GM18526 (cell line): ENCODE data around the gene DGAT2.

Experiments
- POLR2A ChIP-seq: IDR thresholded peaks from 3 replicates; pipeline ENCODE4 v1.6.1; 2011; ENCODE audit not compliant: insufficient read length; ENCODE audit errors: extremely low read depth

The DGAT2 gene

DNA sequence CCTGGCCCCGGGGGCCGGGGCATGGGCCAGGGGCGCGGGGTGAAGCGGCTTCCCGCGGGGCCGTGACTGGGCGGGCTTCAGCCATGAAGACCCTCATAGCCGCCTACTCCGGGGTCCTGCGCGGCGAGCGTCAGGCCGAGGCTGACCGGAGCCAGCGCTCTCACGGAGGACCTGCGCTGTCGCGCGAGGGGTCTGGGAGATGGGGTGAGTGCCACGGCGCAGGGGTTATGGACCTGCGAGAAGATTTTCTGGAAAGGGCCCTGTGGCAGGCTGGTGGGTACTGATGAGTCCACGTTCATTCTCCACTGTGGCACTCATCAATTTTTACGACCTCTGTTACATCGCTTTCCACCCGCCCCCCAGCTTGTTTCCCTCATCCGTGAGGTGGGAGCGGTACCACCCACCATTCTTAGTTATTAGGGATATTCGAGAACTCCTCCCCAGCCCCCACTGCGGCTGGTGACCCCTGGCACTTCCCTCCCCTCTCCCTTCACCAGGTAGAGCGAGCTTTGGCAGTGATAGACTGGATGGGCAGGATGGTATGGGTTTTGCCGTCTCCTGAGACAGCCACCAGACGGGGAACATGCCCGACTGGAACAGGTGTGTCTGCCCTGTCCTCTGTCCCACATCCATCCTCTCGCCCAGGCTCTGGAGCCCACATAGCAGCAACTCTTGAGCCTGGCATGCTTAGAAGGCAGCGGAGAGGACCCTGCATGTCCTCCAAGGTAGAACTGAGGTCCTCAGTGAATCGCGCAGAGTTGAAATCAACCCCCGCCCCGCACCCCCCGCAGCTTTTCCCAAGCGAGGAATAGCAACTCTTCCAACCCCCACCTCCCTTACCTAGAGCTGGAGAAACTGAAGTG is 562 bp downstream of the DGAT2 start:
- no peak for TF ChIP-seq POLR2A

GRCh38 chr11:75770102-75770501 is 1.5 kb downstream of the DGAT2 start:
- no peak for TF ChIP-seq POLR2A

DNA sequence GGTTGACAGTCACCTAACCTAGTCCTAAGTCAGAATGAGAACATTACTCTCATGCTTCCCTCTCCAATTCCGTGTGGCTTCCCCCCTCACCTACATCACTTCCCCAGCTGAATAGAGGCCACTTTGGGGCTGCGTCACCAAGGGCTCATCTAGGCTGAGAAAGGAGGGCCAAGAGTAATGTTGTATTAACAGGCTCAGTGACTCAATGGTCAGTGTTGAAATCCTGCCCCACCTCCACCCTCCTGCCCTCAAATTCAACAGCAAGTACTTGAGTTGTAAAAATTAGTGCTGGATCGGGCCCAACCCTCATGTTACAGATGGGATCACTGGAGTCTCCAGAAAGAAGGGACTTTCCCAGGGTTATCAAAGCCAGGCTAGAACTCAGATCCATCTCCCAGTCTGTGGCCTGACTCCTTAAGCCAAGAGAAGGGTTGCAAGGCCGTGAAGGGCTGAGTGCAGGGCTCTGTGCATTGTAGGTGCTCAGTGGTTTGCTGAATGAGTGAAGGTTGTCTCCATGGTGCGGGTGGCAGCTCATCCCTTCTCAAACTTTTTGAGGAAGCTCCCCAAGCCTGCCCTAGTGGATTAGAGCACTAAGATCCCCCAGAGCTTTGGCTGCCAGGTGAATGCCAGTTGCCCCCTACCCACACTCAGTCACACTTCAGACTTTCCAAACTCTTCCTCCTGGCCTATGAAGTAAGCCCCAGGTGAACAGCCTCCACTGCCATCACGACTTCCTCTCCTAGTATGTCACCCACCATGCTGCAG is 3.2 kb downstream of the DGAT2 start:
- no peak for TF ChIP-seq POLR2A

- no peak for TF ChIP-seq POLR2A
Observed at GRCh38 chr11:75773595-75774353, 5.2 kb downstream of the DGAT2 start.

DNA sequence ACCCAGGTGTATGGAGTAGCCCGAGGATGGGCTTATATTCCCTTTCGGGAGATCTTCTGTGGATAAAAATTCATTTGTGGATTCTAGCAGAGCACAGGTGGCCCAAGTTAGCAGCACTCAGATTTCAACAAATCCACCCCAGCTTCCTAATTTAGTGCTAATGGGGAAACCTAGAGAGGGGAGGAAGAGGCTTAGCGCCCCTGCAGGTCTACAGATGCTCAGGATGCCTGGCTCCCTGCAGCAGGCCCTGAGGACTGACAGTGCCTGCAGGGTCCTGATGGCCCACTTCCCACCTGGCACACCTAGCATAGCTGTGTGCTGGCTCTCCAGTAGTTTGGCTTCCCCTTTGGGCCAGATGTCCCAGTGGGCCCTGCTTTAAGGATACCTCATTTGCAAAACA is 6.5 kb downstream of the DGAT2 start:
- TF ChIP-seq POLR2A = no peak

DNA sequence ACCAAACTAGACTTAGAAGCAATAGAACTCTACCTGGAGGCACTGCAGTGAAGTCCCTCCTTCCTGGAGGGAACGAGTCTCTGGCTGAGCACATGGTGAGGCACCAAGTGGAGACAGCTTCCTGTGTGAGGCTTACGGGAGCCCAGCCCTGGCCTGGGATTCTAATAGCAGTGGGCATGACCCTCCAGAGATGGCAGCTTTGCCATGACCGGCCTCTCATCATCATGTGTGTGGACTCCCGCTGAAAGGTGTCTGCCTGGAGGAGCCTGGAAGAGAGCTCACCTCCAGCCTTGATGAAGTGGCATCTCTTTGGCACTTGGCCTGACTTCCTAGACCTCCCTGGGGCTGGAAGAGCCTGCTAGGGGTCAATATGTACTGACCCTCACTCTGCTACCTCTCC is 8.0 kb downstream of the DGAT2 start:
- no peak for TF ChIP-seq POLR2A

DNA sequence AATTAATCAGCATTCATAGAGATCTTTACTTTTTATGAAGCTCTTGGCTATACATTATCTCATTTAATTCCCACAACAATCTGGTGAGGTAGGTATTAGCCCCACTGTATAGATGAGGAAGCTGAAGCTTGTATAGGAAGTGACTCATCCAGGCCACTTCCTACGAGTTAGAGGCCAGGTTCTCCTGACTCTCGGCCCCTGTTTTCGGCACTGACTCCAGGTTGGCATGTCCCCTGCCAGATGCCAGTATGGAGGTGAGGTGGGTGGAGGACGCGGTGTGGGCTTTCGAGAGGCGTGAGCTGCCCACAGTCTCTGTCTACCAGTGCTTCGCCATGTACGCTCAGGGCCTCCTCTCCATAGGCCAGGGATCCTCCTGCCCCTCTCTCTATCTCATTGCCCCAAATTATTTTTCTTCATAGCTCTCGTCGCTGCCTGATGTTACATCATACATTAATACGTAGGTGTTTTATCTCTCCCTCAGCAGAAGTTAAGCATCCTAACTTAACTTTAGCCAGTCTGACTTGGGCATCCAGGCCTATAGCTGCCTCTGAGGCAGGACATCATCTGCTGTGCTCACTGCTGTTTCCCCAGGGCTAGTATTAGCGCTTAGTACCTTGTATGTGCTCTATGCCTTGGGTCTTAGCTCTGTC is 9.0 kb downstream of the DGAT2 start:
- TF ChIP-seq POLR2A = no peak

DNA sequence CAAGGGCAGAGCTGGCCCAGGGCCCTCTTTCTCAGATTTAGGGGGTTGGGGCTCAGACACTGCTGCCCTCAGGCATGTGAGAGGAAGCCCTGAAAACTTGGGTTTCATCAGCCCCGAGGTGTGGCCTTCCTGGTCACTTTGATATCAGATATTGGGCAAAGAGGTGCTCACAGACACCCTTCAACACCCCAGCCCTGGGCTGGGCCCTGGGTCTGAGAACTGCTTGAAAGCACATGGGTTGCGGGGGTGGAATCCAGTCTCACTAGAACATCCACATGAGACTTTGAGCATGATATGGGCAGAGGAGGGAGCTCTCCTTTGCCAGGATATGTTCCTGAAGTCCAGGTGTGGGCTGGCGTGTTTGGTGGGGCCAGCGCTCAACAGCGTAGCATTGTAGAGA is 10.4 kb downstream of the DGAT2 start:
- TF ChIP-seq POLR2A = no peak

DNA sequence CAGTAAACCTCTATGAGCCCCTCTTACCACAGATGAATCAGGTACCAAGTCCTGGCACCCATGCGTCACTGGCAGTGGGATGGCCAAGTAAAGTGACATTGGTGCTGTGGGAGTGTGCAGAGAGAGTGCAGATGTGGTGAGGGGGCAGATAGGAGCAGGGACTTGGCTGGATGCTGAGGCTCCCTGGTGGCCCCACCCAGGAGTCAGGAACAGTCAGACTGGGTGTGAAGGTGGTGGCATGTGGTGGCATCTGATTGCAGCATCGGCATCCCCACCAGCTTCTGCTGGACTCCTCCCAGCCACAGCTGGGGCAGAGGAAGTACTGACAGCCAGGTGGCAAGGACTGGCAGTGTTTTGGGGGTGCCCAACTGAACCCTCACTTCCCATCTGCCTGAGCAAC is 11.4 kb downstream of the DGAT2 start:
- TF ChIP-seq POLR2A = no peak

- TF ChIP-seq POLR2A = no peak
Observed at GRCh38 chr11:75780888-75781287, 12.3 kb downstream of the DGAT2 start.

GRCh38 chr11:75781296-75781695 is 12.7 kb downstream of the DGAT2 start:
- TF ChIP-seq POLR2A = no peak

- no peak for TF ChIP-seq POLR2A
Observed at GRCh38 chr11:75781831-75782230, 13.3 kb downstream of the DGAT2 start.

DNA sequence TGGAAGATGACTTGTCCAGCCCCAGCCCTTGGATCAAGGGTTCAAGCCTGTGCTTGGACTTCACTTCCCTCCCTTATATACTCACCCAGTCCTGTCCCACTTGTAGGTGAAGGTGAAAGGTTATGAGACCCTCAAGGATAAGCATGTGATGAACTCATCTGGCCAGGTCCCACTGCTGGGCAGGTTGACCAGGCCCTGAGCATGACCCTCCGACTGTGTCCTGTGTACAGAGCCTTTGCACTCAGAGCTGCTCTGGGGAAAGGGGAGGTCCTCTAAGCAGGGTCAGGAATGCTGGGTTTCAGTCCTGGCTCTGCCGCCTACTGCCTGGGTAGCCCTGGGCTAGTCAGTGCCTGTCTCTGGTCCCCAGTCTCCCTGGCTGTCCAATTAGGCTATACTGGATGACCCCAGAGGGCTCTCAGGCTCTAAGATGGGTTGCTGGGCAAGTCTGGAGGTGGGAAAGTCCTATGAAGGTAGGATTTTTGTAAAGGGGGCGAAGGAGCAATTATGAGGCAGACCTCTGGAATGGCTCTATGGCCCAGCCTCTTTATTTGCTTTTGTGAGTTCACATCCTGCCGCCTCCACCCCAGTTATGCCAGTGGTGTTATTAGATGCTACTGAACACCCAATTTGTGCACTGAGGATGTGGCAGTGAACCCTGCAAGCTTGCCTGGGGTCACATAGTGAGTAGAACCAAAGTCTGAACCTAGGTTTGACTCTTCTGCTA is 14.1 kb downstream of the DGAT2 start:
- no peak for TF ChIP-seq POLR2A

DNA sequence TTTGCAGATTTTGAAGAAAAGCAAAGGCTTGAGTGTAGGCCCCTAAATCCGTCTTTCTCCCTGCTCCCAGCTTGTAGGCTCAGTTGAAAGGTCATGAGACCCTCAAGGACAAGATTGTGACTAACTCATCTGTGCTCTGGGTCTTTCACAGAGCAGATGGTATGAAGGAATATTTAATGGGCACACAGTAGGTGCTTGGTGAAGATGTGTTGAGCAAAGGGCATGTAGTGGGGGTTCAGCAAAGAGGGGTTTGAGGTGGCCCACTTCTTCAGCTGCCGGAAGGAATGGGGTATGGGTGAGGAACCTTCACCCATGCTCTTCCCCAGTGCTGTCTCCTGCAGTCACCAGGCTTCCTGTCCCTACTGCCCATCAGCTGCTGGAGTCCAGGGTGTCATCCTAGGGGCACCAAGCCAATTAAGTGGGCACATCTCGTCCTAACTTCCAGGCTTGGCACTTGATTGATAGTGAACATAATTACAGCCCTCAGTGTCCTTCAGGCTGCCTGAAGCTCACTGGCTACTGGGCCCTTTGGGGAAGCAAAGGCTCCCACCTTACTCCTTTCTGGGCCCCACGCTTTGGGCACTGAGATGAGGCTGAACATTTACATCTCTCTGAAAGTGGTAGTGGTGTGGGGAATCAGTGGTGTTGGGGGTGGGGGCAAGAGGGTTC is 15.0 kb downstream of the DGAT2 start:
- no peak for TF ChIP-seq POLR2A
